Stomach (tissue), 19 donors: ENCODE results near the gene OR6C3. TPM values are rescaled to one million over a fixed set of nuclear protein-coding genes. Genes with fewer than 3 reads are reported as not detected.

ENCODE experiments used
- DNase-seq, 2 donors: peaks; one replicate each; pipeline versions ENCODE4 v3.0.0 to v3.0.0-alpha.2; 2013 to 2019
- H3K27ac ChIP-seq, 5 donors: fragments of 200-600 bp in 4 of 5; sonication (generic) in 4 of 5; one replicate each; pipeline ENCODE4 v1.5.1; 2013 to 2019; ENCODE audit warnings: mild to moderate bottlenecking in 1 of 5, moderate library complexity in 1 of 5
- H3K27me3 ChIP-seq, 3 donors: fragments of 200-600 bp; sonication (generic); one replicate each; pipeline ENCODE4 v1.5.1; 2017 to 2019; ENCODE audit warnings: mixed run types in 1 of 3
- H3K36me3 ChIP-seq, 4 donors: fragments of 200-600 bp; sonication (generic); 1 replicate in 3 of 4; 2 replicates in 1 of 4; pipeline ENCODE4 v1.5.1; 2016 to 2019
- H3K4me1 ChIP-seq, 4 donors: fragments of 200-600 bp; sonication (generic); one replicate each; pipeline ENCODE4 v1.5.1; 2016 to 2019
- H3K4me3 ChIP-seq, 4 donors: fragments of 200-600 bp; sonication (generic) in 3 of 4; one replicate each; pipeline ENCODE4 v1.5.1; 2016 to 2019; ENCODE audit warnings: mild to moderate bottlenecking in 1 of 4
- H3K9me3 ChIP-seq, 4 donors: fragments of 200-600 bp; sonication (generic); one replicate each; pipeline ENCODE4 v1.5.1; 2016 to 2019
- CTCF ChIP-seq, 7 experiments: fragments of 450-650 bp in 4 of 7; fragments of 200-600 bp in 3 of 7; sonication (generic) in 3 of 7; IDR thresholded peaks; one replicate each; pipeline ENCODE4 v1.5.1; 2016 to 2019; ENCODE audit warnings: antibody characterized with exemption in 7 of 7, control low read depth in 2 of 7, mild to moderate bottlenecking in 1 of 7
- EP300 ChIP-seq: sonication (generic); formaldehyde crosslinking; IDR thresholded peaks from one replicate; pipeline ENCODE4 v1.6.1; 2017; ENCODE audit warnings: antibody characterized with exemption
- POLR2A ChIP-seq, 4 donors: fragments of 450-650 bp; IDR thresholded peaks; one replicate each; pipeline ENCODE4 v1.6.1; 2016; ENCODE audit warnings: antibody characterized with exemption in 4 of 4, control low read depth in 2 of 4, mild to moderate bottlenecking in 1 of 4, moderate library complexity in 1 of 4
- POLR2AphosphoS5 ChIP-seq, 3 donors: sonication (generic); formaldehyde crosslinking; IDR thresholded peaks; one replicate each; pipeline ENCODE4 v1.6.1; 2016; ENCODE audit warnings: antibody characterized with exemption in 3 of 3
- WGBS, 5 donors: extraction: QIAGEN DNeasy Blood & Tissue Kit in 3 of 5; methylation state at CpG; one replicate each; pipeline versions ENCODE4 v1.1.5 to v1.1.7; 2013 to 2018; 5-methylcytosine and 5-hydroxymethylcytosine counted together
- intact Hi-C: fragments of 100-400 bp; cut with DNase I; formaldehyde crosslinking; loops from one replicate; pipeline ENCODE4 v1.15.1; 2023; ENCODE audit warnings: low total_unique reads
- long read RNA-seq, 10 donors: transcript quantifications; one replicate each; lab custom pipeline, GENCODE V29; 2026
- polyA plus RNA-seq, 3 donors: library from polyadenylated mRNA; stranded (reverse); fragments of 200-250 nt; gene quantifications; one replicate each; pipeline ENCODE4 v1.2.3, GENCODE V29; 2013
- total RNA-seq, 5 donors: library from RNA; depleted of rRNA; stranded (reverse); fragments of >200 nt; gene quantifications; one replicate each; pipeline versions ENCODE4 v1.1.0 to v1.2.3, GENCODE V29; 2014 to 2016
- donor health status: healthy with polysubstance abuse.
- donor health status: Bipolar disorder and iron deficiency.
- donor health status: healthy.

The OR6C3 gene
- total RNA-seq (not detected), polyA plus RNA-seq (not detected)
- long read RNA-seq, donor 1: 0 reads
- long read RNA-seq, donor 2: 0 reads
- long read RNA-seq, donor 3: 0 reads
- long read RNA-seq, donor 4: 0 reads
- long read RNA-seq, donor 5: 0 reads
- long read RNA-seq, donor 6: 0 reads
- long read RNA-seq, donor 7: 0 reads
- long read RNA-seq, donor 8: 0 reads
- long read RNA-seq, donor 9: 0 reads
- long read RNA-seq, donor 10: 0 reads

- H3K36me3 ChIP-seq: no peaks in the 10 kb centered on the region
- H3K9me3 ChIP-seq: no peaks in the 10 kb centered on the region
- no peaks in the 10 kb centered on the region for H3K27me3 ChIP-seq
- intact Hi-C loops: no loop called here
- no peak for DNase-seq
- no peak for TF ChIP-seq POLR2A (IDR thresholded peaks at IDR 0.05)
- TF ChIP-seq EP300: no peak
- TF ChIP-seq CTCF (IDR thresholded peaks at IDR 0.05): no peak
- TF ChIP-seq POLR2AphosphoS5 (IDR thresholded peaks at IDR 0.05): no peak
- H3K4me1 ChIP-seq: no peaks in the 10 kb centered on the region
- no peak within 1 kb of the TSS for H3K4me3 ChIP-seq
- WGBS, 5 donors: 93 to 97% (median 94%) methylated on average over 1 of the region's 1 CpG
- no peak within 1 kb of the TSS for H3K27ac ChIP-seq
Measured at GRCh38 chr12:55330446-55330845, at the start of gene OR6C3. Gene OR6C3 (plus strand): TSS chr12:55330746. CDS start chr12:55331701, 955 bp downstream.

DNA sequence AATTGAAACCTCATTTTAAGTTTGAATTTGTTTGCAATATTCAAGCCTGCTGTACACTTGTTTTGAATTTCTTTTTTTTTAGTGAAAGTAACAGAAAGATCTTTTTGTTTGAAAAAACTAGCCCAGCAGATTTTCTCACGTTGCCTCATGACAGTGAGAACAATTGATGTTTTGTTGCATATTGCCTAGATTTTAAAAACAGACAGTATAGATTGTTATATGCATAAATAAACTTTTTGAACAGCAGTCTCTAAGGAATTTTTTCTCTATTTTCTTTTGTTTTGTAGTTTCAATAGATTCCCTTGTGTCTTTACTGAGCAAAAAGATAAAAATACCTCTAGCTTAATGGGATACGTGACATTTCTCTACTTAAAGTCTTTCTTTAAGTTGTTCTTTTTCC lies 49.6 kb upstream of the OR6C3 start:
- H3K9me3 ChIP-seq: peaks cover 0 to 7% (median 3%) of the 10 kb centered on the region in 4 donors
- WGBS, 5 donors: 37 to 51% (median 49%) methylated on average over 2 of the region's 2 CpGs
- H3K4me1 ChIP-seq: no peaks in the 10 kb centered on the region
- DNase-seq: no peak
- TF ChIP-seq POLR2AphosphoS5 (IDR thresholded peaks at IDR 0.05) (no peak), EP300 (no peak), CTCF (IDR thresholded peaks at IDR 0.05) (no peak), POLR2A (IDR thresholded peaks at IDR 0.05) (no peak)
- no peaks in the 10 kb centered on the region for H3K27me3 ChIP-seq
- no peak overlapping the region for H3K27ac ChIP-seq
- H3K4me3 ChIP-seq: no peak overlapping the region
- intact Hi-C loops: no loop called here
- H3K36me3 ChIP-seq: no peaks in the 10 kb centered on the region

- intact Hi-C loops: no loop called here
- Histone ChIP-seq H3K9me3 (no peaks in the 10 kb centered on the region), H3K36me3 (no peaks in the 10 kb centered on the region), H3K4me3 (no peak overlapping the region), H3K27ac (no peak overlapping the region), H3K27me3 (no peaks in the 10 kb centered on the region), H3K4me1 (no peaks in the 10 kb centered on the region)
- WGBS, 5 donors: 44 to 55% (median 46%) methylated on average over 2 of the region's 2 CpGs
- TF ChIP-seq POLR2AphosphoS5 (IDR thresholded peaks at IDR 0.05): no peak
- TF ChIP-seq EP300: no peak
- no peak for DNase-seq
Measured at GRCh38 chr12:55289999-55290398, 40.5 kb upstream of the OR6C3 start.

DNA sequence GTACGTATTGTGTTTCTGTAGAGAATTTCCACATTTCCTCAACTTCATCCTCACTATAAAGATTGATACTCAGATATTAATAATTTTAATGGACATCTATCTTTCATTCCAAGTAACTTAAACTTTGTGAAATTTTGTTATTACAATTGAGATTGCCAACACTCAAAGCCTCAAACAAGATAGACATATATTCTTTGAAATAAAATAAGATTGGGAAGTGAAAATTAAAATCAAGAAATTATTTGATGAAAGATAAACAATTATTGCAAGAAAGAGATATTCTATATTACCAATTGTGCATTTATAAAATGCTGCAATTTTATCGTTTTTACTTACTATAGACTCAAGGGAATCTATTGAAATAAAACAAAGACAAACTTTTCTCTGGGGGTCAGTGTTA lies 34.1 kb upstream of the OR6C3 start, which contains the start of gene OR6C6:
Gene OR6C6, minus strand, starts transcription at position 101 of the 400 bp plus-strand sequence. CDS start 1,337 bp downstream, outside the sequence.
- no peak for TF ChIP-seq EP300
- TF ChIP-seq POLR2A (IDR thresholded peaks at IDR 0.05): no peak
- TF ChIP-seq POLR2AphosphoS5 (IDR thresholded peaks at IDR 0.05): no peak
- TF ChIP-seq CTCF (IDR thresholded peaks at IDR 0.05): no peak
- no peak within 1 kb of the TSS for H3K27ac ChIP-seq
- no peak within 1 kb of the TSS for H3K4me3 ChIP-seq
- 70 to 85% (median 79%) methylated on average over 2 of the region's 2 CpGs for WGBS, 5 donors
- H3K9me3 ChIP-seq: no peaks in the 10 kb centered on the region
- intact Hi-C loops: no loop called here
- no peak for DNase-seq
- H3K36me3 ChIP-seq: no peaks in the 10 kb centered on the region
- H3K4me1 ChIP-seq: no peaks in the 10 kb centered on the region
- H3K27me3 ChIP-seq: no peaks in the 10 kb centered on the region

- Histone ChIP-seq H3K4me1 (no peaks in the 10 kb centered on the region), H3K27me3 (no peaks in the 10 kb centered on the region), H3K9me3 (no peaks in the 10 kb centered on the region), H3K36me3 (no peaks in the 10 kb centered on the region), H3K4me3 (no peak within 1 kb of the TSS), H3K27ac (no peak within 1 kb of the TSS)
- DNase-seq: no peak
- intact Hi-C loops: no loop called here
- 73 to 96% (median 87%) methylated on average over 2 of the region's 2 CpGs for WGBS, 5 donors
- no peak for TF ChIP-seq EP300
- TF ChIP-seq POLR2A (IDR thresholded peaks at IDR 0.05): no peak
- no peak for TF ChIP-seq CTCF (IDR thresholded peaks at IDR 0.05)
- no peak for TF ChIP-seq POLR2AphosphoS5 (IDR thresholded peaks at IDR 0.05)
Measured at GRCh38 chr12:55314043-55314442, 16.5 kb upstream of the OR6C3 start, which contains the start of gene OR6C1. Gene OR6C1 (plus strand): TSS chr12:55314343. CDS start chr12:55320600, 6,257 bp downstream.
